ENCODE measurements around the gene ANKS4B. TPM values are rescaled to one million over a fixed set of nuclear protein-coding genes. Genes with fewer than 3 reads are reported as not detected.

Gene ANKS4B
- total RNA-seq (not detected), polyA plus RNA-seq (1 to 10 TPM in 1 of 2 donors, under 1 TPM in 1; 0.08 to 6.9 TPM)
- long read RNA-seq, donor 1 = 0 reads
- long read RNA-seq, donor 2 = 0 reads

- Histone ChIP-seq H3K36me3 (ENCODE audit: control insufficient read depth in 1 of 2, insufficient read depth in 2 of 2, low read length in 1 of 2) (no peaks in the 10 kb centered on the region), H3K27ac (ENCODE audit: low read depth in 1 of 2, low read length in 2 of 2) (no peak within 1 kb of the TSS), H3K27me3 (ENCODE audit: control insufficient read depth in 1 of 2, insufficient read depth in 2 of 2, low read length in 1 of 2) (no peaks in the 10 kb centered on the region), H3K4me1 (ENCODE audit: control insufficient read depth in 1 of 2, insufficient read depth in 2 of 2, low read length in 2 of 2) (no peaks in the 10 kb centered on the region), H3K9me3 (ENCODE audit: control insufficient read depth, low read length) (peaks cover 1% of the 10 kb centered on the region), H3K4me3 (ENCODE audit: low read length in 2 of 2) (no peak within 1 kb of the TSS)
- ATAC-seq (ENCODE audit: low FRiP score) (no peak), DNase-seq (no peak)
- WGBS, 2 donors = 81 to 82% methylated on average over 11 of the region's 11 CpGs
- intact Hi-C loops (cut with DNase I) = no loop called here
Observed at GRCh38 chr16:21233521-21234150, at the start of gene ANKS4B. Gene ANKS4B (plus strand): TSS chr16:21233699. CDS start chr16:21233738, 39 bp downstream.

DNA sequence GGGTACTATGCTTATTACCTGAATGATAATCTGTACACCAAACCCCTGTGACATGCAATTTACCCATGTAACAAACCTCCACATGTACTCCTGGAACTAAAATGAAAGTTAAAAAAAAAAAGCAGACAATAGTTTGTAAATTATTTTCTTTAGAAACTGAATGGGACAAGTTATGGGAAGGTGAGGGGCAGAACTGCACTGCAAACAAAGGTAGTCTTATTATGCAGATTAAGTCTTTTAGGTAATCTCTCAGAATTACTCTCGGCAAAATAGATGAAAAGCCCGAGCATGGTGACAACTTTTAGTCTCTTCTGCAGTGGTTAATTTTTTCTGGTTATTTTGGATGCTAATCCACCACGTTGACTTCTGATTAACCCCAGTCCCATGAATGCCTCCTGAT lies 49.5 kb upstream of the ANKS4B start:
- H3K4me1 ChIP-seq (ENCODE audit: control insufficient read depth in 1 of 2, insufficient read depth in 2 of 2, low read length in 2 of 2) = peaks cover 0 to 1% of the 10 kb centered on the region in 2 donors
- H3K27ac ChIP-seq (ENCODE audit: low read depth in 1 of 2, low read length in 2 of 2) = no peak overlapping the region
- DNase-seq = no peak
- WGBS, 2 donors = 87% methylated on average over 3 of the region's 3 CpGs
- peaks cover 3 to 4% of the 10 kb centered on the region in 2 donors for H3K36me3 ChIP-seq (ENCODE audit: control insufficient read depth in 1 of 2, insufficient read depth in 2 of 2, low read length in 1 of 2)
- no peaks in the 10 kb centered on the region for H3K9me3 ChIP-seq (ENCODE audit: control insufficient read depth, low read length)
- H3K27me3 ChIP-seq (ENCODE audit: control insufficient read depth in 1 of 2, insufficient read depth in 2 of 2, low read length in 1 of 2) = no peaks in the 10 kb centered on the region
- intact Hi-C loops (cut with DNase I) = loop anchor here (5.0 to 10.0 kb wide), 2 partner anchors 118 to 1141 kb away; no protein-coding TSS in a partner anchor
- no peak for ATAC-seq (ENCODE audit: low FRiP score)
- H3K4me3 ChIP-seq (ENCODE audit: low read length in 2 of 2) = no peak overlapping the region

DNA sequence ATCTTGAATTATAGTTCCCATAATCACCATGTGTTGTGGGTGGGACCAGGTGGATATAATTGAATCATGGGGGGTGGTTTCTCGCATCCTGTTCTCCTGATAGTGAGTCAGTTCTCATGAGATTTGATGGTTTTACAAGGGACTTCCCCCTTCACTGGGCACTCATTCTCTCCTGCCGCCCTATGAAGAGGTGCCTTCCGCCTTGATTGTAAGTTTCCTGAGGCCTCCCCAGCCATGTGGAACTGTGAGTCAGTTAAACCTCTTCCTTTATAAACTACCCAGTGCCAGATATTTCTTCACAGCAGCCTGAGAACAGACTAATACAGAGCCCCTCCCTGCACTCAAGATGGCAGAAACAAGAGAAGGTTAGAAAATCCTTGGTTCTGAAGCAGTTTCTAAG lies 48.7 kb upstream of the ANKS4B start:
- 88% methylated on average over 3 of the region's 3 CpGs for WGBS, 2 donors
- ATAC-seq (ENCODE audit: low FRiP score) (no peak), DNase-seq (no peak)
- Histone ChIP-seq H3K4me1 (ENCODE audit: control insufficient read depth in 1 of 2, insufficient read depth in 2 of 2, low read length in 2 of 2) (peaks cover 0 to 1% of the 10 kb centered on the region in 2 donors), H3K27ac (ENCODE audit: low read depth in 1 of 2, low read length in 2 of 2) (no peak overlapping the region), H3K27me3 (ENCODE audit: control insufficient read depth in 1 of 2, insufficient read depth in 2 of 2, low read length in 1 of 2) (no peaks in the 10 kb centered on the region), H3K4me3 (ENCODE audit: low read length in 2 of 2) (no peak overlapping the region), H3K36me3 (ENCODE audit: control insufficient read depth in 1 of 2, insufficient read depth in 2 of 2, low read length in 1 of 2) (peaks cover 3 to 4% of the 10 kb centered on the region in 2 donors), H3K9me3 (ENCODE audit: control insufficient read depth, low read length) (no peaks in the 10 kb centered on the region)
- intact Hi-C loops (cut with DNase I) = loop anchor here (5.0 to 10.0 kb wide), 3 partner anchors 92 to 1140 kb away; partner anchors contain the start of gene CRYM (in 1 of the 2)

- Histone ChIP-seq H3K36me3 (ENCODE audit: control insufficient read depth in 1 of 2, insufficient read depth in 2 of 2, low read length in 1 of 2) (peaks cover 3 to 4% of the 10 kb centered on the region in 2 donors), H3K4me1 (ENCODE audit: control insufficient read depth in 1 of 2, insufficient read depth in 2 of 2, low read length in 2 of 2) (peaks cover 0 to 1% of the 10 kb centered on the region in 2 donors), H3K9me3 (ENCODE audit: control insufficient read depth, low read length) (no peaks in the 10 kb centered on the region), H3K27ac (ENCODE audit: low read depth in 1 of 2, low read length in 2 of 2) (no peak overlapping the region), H3K27me3 (ENCODE audit: control insufficient read depth in 1 of 2, insufficient read depth in 2 of 2, low read length in 1 of 2) (peaks cover 0 to 2% of the 10 kb centered on the region in 2 donors), H3K4me3 (ENCODE audit: low read length in 2 of 2) (no peak overlapping the region)
- no peak for ATAC-seq (ENCODE audit: low FRiP score)
- intact Hi-C loops (cut with DNase I) = loop anchor here in 1 of 2 donors (5.0 to 10.0 kb wide), 2 partner anchors 92 to 1139 kb away; partner anchors contain the start of gene CRYM
- DNase-seq = no peak
- 88 to 89% methylated on average over 12 of the region's 12 CpGs for WGBS, 2 donors
Observed at GRCh38 chr16:21185659-21186325, 47.7 kb upstream of the ANKS4B start.

GRCh38 chr16:21186326-21186691 lies 47.2 kb upstream of the ANKS4B start:
- intact Hi-C loops (cut with DNase I) = loop anchor here in 1 of 2 donors (5.0 to 10.0 kb wide), 2 partner anchors 91 to 1138 kb away; partner anchors contain the start of gene CRYM
- H3K9me3 ChIP-seq (ENCODE audit: control insufficient read depth, low read length) = no peaks in the 10 kb centered on the region
- H3K4me3 ChIP-seq (ENCODE audit: low read length in 2 of 2) = no peak overlapping the region
- ATAC-seq (ENCODE audit: low FRiP score) = no peak
- H3K4me1 ChIP-seq (ENCODE audit: control insufficient read depth in 1 of 2, insufficient read depth in 2 of 2, low read length in 2 of 2) = peaks cover 0 to 1% of the 10 kb centered on the region in 2 donors
- H3K27ac ChIP-seq (ENCODE audit: low read depth in 1 of 2, low read length in 2 of 2) = no peak overlapping the region
- WGBS, 2 donors = 79 to 85% methylated on average over 4 of the region's 4 CpGs
- H3K27me3 ChIP-seq (ENCODE audit: control insufficient read depth in 1 of 2, insufficient read depth in 2 of 2, low read length in 1 of 2) = peaks cover 0 to 2% of the 10 kb centered on the region in 2 donors
- DNase-seq = no peak
- H3K36me3 ChIP-seq (ENCODE audit: control insufficient read depth in 1 of 2, insufficient read depth in 2 of 2, low read length in 1 of 2) = peaks cover 3 to 4% of the 10 kb centered on the region in 2 donors

DNA sequence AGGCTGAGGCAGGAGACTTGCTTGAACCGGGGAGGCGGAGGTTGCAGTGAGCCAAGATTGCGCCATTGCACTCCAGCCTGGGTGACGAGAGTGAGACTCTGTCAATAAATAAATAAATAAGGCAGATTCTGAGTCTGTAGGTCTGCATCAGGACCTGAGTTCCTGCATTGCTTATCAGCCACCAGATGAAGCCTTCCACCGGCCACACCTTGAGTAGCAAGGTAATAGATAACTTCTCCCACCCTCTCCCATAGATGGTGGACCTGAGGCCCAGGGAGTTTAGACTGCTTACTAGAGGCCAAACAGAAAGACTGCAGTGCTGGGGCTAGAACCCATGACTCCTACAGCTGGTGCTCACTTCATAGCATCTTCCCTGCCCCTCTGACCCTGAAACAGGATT lies 44.2 kb upstream of the ANKS4B start:
- Histone ChIP-seq H3K9me3 (ENCODE audit: control insufficient read depth, low read length) (peaks cover 4% of the 10 kb centered on the region), H3K27ac (ENCODE audit: low read depth in 1 of 2, low read length in 2 of 2) (no peak overlapping the region), H3K4me1 (ENCODE audit: control insufficient read depth in 1 of 2, insufficient read depth in 2 of 2, low read length in 2 of 2) (peaks cover 0 to 1% of the 10 kb centered on the region in 2 donors), H3K27me3 (ENCODE audit: control insufficient read depth in 1 of 2, insufficient read depth in 2 of 2, low read length in 1 of 2) (peaks cover 0 to 2% of the 10 kb centered on the region in 2 donors), H3K4me3 (ENCODE audit: low read length in 2 of 2) (no peak overlapping the region), H3K36me3 (ENCODE audit: control insufficient read depth in 1 of 2, insufficient read depth in 2 of 2, low read length in 1 of 2) (peaks cover 0 to under 1% of the 10 kb centered on the region in 2 donors)
- ATAC-seq (ENCODE audit: low FRiP score) = no peak
- DNase-seq = no peak
- intact Hi-C loops (cut with DNase I) = loop anchor here in 1 of 2 donors (2.0 to 10.0 kb wide), 3 partner anchors 88 to 1135 kb away; partner anchors contain the start of gene CRYM
- 82 to 85% methylated on average over 5 of the region's 5 CpGs for WGBS, 2 donors

DNA sequence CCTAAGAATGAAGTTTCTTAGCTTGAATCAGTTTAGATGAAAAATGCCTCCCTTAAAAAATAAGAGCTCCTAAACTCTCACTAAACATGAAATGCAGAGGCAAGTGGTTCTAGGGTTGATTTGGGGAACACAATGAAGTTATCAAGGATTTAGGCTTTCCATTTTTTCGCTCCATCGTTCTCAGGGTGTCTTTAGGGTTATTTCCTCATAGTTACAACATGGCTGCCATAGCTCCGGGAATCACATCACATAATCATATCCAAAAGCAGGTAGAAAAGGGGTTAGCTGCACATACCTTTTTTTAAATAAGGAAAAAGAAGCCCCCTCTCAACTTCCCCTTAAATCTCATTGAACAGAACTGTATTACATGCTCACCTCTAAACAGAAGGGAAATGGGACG lies 43.5 kb upstream of the ANKS4B start:
- Histone ChIP-seq H3K4me1 (ENCODE audit: control insufficient read depth in 1 of 2, insufficient read depth in 2 of 2, low read length in 2 of 2) (peaks cover 0 to 1% of the 10 kb centered on the region in 2 donors), H3K27ac (ENCODE audit: low read depth in 1 of 2, low read length in 2 of 2) (no peak overlapping the region), H3K36me3 (ENCODE audit: control insufficient read depth in 1 of 2, insufficient read depth in 2 of 2, low read length in 1 of 2) (no peaks in the 10 kb centered on the region), H3K4me3 (ENCODE audit: low read length in 2 of 2) (no peak overlapping the region), H3K9me3 (ENCODE audit: control insufficient read depth, low read length) (peaks cover 4% of the 10 kb centered on the region), H3K27me3 (ENCODE audit: control insufficient read depth in 1 of 2, insufficient read depth in 2 of 2, low read length in 1 of 2) (peaks cover 0 to 2% of the 10 kb centered on the region in 2 donors)
- 93 to 94% methylated on average over 4 of the region's 4 CpGs for WGBS, 2 donors
- DNase-seq (no peak), ATAC-seq (ENCODE audit: low FRiP score) (no peak)
- intact Hi-C loops (cut with DNase I) = loop anchor here in 1 of 2 donors (5.0 kb wide), 1 partner anchor 87 kb away; the partner anchor contains the start of gene CRYM

GRCh38 chr16:21190599-21190998 lies 42.9 kb upstream of the ANKS4B start:
- Histone ChIP-seq H3K4me1 (ENCODE audit: control insufficient read depth in 1 of 2, insufficient read depth in 2 of 2, low read length in 2 of 2) (peaks cover 0 to 1% of the 10 kb centered on the region in 2 donors), H3K9me3 (ENCODE audit: control insufficient read depth, low read length) (peaks cover 4% of the 10 kb centered on the region), H3K27me3 (ENCODE audit: control insufficient read depth in 1 of 2, insufficient read depth in 2 of 2, low read length in 1 of 2) (peaks cover 0 to 2% of the 10 kb centered on the region in 2 donors), H3K27ac (ENCODE audit: low read depth in 1 of 2, low read length in 2 of 2) (no peak overlapping the region), H3K4me3 (ENCODE audit: low read length in 2 of 2) (no peak overlapping the region), H3K36me3 (ENCODE audit: control insufficient read depth in 1 of 2, insufficient read depth in 2 of 2, low read length in 1 of 2) (no peaks in the 10 kb centered on the region)
- intact Hi-C loops (cut with DNase I) = loop anchor here in 1 of 2 donors (5.0 kb wide), 1 partner anchor 87 kb away; the partner anchor contains the start of gene CRYM
- DNase-seq (no peak), ATAC-seq (ENCODE audit: low FRiP score) (no peak)
